Cardiac fibroblast (primary cell): ENCODE measurements around the gene RC3H2.
"Not testable (repeated sequence)": the region's sequence is repeated elsewhere in the genome, so short reads cannot be mapped to it uniquely, and the experiment has no call there.

ENCODE experiments used
- DNase-seq, 2 donors: peaks; one replicate each; pipeline versions ENCODE4 v3.0.0 to v3.0.0-alpha.2; 2010; ENCODE audit warnings: low read depth in 2 of 2
- H3K4me3 ChIP-seq, 2 donors: replicated peaks in 1 of 2; 1 replicate in 1 of 2; 2 replicates in 1 of 2; pipeline ENCODE4 v1.5.1; 2011; ENCODE audit warnings: low read depth in 2 of 2, low read length in 2 of 2, mild to moderate bottlenecking in 2 of 2, moderate library complexity in 1 of 2
- TF ChIP-seq, protein P1 (sequence below): IDR thresholded peaks from one replicate; pipeline ENCODE4 v1.5.1; 2011; ENCODE audit warnings: low read depth, mild to moderate bottlenecking, low read length, inconsistent platforms

RC3H2 gene

DNA sequence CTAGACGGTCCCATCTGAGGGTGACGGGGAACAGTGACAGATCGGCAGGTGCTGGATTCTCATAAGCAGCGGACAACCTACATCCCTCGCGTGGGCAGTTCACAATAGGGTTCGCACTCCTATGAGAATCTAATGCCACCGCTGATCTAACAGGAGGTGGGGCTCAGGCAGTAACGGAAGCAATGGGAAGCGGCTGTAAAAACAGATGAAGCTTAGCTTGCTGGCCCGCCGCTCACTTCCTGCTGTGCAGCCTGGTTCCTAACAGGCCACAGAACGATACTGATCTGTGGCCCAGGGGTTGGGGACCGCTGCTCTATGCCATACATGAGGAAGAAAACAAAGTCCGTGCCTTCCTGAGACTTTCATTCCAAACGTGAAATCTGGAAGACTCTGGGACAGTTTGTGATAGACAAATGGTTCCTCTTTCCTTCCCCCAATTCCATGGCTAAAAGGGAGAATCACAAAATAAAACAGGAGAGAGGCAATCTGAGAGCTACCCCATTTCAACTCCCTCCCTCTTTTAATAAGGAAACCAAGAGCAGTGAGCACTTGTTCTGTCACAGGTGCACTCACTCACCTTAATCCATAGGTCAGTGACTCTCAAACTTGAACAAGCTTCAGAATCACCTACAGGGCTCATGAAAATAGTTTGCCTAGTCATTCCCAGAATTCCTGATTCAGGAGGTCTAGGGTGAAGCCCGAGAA lies 88.8 kb downstream of the RC3H2 start:
- DNase-seq, result no peak
- TF ChIP-seq, protein P1, sequence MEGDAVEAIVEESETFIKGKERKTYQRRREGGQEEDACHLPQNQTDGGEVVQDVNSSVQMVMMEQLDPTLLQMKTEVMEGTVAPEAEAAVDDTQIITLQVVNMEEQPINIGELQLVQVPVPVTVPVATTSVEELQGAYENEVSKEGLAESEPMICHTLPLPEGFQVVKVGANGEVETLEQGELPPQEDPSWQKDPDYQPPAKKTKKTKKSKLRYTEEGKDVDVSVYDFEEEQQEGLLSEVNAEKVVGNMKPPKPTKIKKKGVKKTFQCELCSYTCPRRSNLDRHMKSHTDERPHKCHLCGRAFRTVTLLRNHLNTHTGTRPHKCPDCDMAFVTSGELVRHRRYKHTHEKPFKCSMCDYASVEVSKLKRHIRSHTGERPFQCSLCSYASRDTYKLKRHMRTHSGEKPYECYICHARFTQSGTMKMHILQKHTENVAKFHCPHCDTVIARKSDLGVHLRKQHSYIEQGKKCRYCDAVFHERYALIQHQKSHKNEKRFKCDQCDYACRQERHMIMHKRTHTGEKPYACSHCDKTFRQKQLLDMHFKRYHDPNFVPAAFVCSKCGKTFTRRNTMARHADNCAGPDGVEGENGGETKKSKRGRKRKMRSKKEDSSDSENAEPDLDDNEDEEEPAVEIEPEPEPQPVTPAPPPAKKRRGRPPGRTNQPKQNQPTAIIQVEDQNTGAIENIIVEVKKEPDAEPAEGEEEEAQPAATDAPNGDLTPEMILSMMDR, result no peak
- H3K4me3 ChIP-seq, result no peak overlapping the region

DNA sequence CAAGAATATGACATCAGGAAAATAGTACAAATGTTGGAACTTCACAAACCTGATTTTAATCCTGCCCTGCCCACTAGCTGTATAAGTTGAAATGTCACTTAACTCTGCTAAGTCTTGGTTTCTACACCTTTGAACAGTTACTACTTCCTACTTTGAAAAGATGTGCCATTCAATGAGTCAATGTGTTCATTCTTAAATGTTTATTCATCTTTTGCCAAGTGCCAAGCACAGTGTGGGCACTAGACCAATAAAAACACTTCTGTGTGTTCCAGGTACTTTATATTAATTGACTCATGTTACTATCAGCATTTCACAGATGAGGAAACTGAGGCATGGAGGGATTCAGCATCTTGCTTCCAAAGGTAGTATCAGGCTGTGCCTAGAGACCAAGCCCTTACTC lies 89.6 kb downstream of the RC3H2 start:
- H3K4me3 ChIP-seq, result no peak overlapping the region
- TF ChIP-seq, protein P1, result no peak
- no peak for DNase-seq

DNA sequence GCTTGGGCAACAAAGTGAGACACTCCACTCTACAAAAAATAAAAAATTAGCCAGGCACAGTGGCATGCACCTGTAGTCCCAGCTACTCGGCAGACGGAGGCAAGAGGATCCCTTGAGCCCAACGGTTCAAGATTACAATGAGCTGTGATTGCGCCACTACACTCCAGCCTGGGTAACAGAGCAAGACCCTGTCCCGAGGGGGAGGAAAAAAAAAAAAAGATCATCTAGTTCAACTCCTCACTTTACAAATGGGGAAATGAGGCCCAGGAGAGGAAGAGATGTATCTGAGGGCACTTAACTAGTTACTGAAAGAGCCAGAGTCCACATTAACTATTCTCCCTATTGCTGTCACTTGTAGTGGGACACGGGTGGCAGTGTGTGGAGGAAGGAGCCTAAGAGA lies 90.6 kb downstream of the RC3H2 start:
- TF ChIP-seq, protein P1, result no peak

DNA sequence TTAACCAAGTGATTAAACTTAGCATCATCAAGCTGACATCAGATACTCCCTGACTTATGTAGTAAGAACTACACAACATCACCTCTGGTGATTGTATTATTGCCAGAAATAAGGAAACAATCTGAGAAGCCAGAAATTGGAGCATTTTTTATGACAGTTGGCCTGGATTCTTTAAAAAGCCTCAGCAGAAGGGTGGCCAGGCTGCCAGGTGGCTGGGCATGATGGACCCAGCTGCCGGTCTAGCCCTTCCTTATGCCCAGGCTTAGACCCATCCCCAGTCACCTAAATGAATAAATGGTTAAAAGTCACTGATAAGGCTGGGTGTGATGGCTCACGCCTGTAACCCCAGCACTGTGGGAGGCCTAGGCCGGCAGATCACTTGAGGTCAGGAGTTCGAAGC lies 92.4 kb downstream of the RC3H2 start:
- no peak for DNase-seq
- no peak overlapping the region for H3K4me3 ChIP-seq

More for the DNA sequence above, 90.6 kb downstream of the RC3H2 start:
- no peak for DNase-seq
- no peak overlapping the region for H3K4me3 ChIP-seq

DNA sequence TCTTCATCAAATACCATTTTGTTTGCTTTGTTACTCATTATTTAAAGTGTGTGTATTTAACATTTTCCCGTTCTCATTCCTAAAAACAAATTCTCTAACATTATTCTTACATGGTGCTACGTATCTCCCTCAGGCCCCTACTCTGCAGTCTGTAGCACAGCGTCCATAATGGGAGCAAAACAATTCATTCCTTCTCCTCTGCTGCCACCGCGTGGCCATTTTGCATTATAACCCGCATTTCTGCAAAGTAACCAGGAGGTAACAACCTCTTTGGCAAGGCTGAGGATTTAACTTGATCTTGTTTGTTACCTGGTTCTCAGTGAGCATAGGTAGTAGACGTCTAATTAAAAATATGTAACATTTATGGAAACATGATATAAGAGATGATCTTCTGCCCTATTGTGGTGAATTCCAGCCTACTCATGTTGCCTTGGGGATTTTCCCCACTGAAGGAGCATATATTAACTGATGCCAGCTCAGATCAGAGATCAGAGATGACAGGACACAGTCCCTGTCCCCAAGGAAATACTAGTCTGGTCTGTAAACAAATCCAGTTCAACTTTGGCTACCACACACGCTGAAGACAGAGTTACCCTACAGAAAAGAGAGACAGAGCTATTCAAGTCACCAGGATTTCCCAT lies 94.7 kb downstream of the RC3H2 start:
- DNase-seq, result peak; percentile 82
- TF ChIP-seq, protein P1, result peak; percentile 56

More for the DNA sequence above, 92.4 kb downstream of the RC3H2 start:
- TF ChIP-seq, protein P1, result no peak

DNA sequence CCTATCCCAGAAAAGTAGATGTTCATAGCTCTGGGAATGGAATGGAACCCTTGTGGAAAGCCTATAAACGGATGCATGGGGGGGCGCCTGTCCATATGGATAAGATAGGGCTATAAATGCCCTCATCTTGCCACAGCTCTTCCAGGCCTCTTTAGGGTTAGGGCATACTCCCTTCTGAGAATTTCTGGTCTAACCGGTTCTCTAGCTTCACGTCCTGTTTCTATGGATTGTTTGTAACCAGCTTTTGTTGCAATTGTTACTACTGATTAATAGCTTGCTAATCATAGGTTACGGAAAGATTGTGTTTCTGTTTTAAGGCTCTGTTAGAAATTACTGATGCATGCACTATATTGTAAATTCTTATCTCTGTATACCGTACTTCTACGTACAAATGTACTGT lies 95.9 kb downstream of the RC3H2 start:
- DNase-seq, H3K4me3 ChIP-seq: not testable (repeated sequence)

More for the DNA sequence above, 94.7 kb downstream of the RC3H2 start:
- no peak overlapping the region for H3K4me3 ChIP-seq

DNA sequence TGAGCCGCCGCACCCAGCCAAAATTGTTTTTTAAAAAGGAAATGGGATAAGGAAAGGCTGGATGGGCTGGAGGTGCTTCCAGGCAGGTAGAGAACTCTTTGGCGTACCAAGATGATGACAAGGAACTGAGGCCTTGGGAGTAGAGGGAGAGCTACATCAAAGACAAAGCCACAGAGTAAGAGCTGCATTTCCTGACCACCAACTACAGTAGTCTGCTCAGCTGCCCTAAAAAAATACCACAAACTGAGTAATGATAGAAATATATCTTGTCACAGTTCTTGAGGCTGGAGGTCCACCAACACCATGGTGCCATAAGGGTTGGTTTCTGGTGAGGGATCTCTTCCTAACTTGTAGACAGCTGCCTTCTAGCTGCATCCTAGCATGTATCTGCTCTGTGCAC lies 97.0 kb downstream of the RC3H2 start:
- TF ChIP-seq, protein P1, result no peak
- no peak overlapping the region for H3K4me3 ChIP-seq
- DNase-seq, result no peak
